Stimulated activated naive CD8-positive, alpha-beta T cell treated with anti-CD3 and anti-CD28 coated beads, Interleukin-15, Interleukin-2, amounts not matched to agents 100 ng/mL and 50 ng/mL, for 24 hours (primary cell): Measurements from ENCODE around the gene GABPB2.
A peak's percentile ranks its signal among the peaks of the same experiment; 100 is the strongest.

Experiments
- H3K27ac Mint-ChIP-seq: one replicate; pipeline ENCODE4 v1.8.0; 2021; ENCODE audit warnings: mild to moderate bottlenecking, mixed read lengths
- H3K27me3 Mint-ChIP-seq: one replicate; pipeline ENCODE4 v1.8.0; 2021; ENCODE audit warnings: mixed read lengths
- H3K36me3 Mint-ChIP-seq: one replicate; pipeline ENCODE4 v1.8.0; 2021; ENCODE audit warnings: low read depth, mixed read lengths
- H3K4me1 Mint-ChIP-seq: one replicate; pipeline ENCODE4 v1.8.0; 2021; ENCODE audit warnings: low read depth, mixed read lengths
- H3K4me3 Mint-ChIP-seq: one replicate; pipeline ENCODE4 v1.8.0; 2021; ENCODE audit warnings: mild to moderate bottlenecking, mixed read lengths
- H3K9me3 Mint-ChIP-seq: one replicate; pipeline ENCODE4 v1.8.0; 2021; ENCODE audit warnings: mixed read lengths

Gene GABPB2

GRCh38 chr1:151134396-151134795, 63.8 kb downstream of the GABPB2 start:
- no peaks in the 10 kb centered on the region for H3K27me3 Mint-ChIP-seq
- no peaks in the 10 kb centered on the region for H3K9me3 Mint-ChIP-seq
- peaks cover 15% of the 10 kb centered on the region for H3K4me1 Mint-ChIP-seq
- H3K4me3 Mint-ChIP-seq, result no peak overlapping the region
- no peak overlapping the region for H3K27ac Mint-ChIP-seq
- H3K36me3 Mint-ChIP-seq, result no peaks in the 10 kb centered on the region

GRCh38 chr1:151134991-151135390, 64.4 kb downstream of the GABPB2 start:
- Mint-ChIP-seq H3K4me3 (no peak overlapping the region), H3K27me3 (no peaks in the 10 kb centered on the region), H3K27ac (no peak overlapping the region), H3K4me1 (peaks cover 15% of the 10 kb centered on the region), H3K9me3 (no peaks in the 10 kb centered on the region), H3K36me3 (no peaks in the 10 kb centered on the region)

GRCh38 chr1:151135433-151136385, 65.1 kb downstream of the GABPB2 start:
- no peak overlapping the region for H3K27ac Mint-ChIP-seq
- H3K9me3 Mint-ChIP-seq, result no peaks in the 10 kb centered on the region
- no peaks in the 10 kb centered on the region for H3K36me3 Mint-ChIP-seq
- H3K4me1 Mint-ChIP-seq, result peaks cover 12% of the 10 kb centered on the region
- no peaks in the 10 kb centered on the region for H3K27me3 Mint-ChIP-seq
- H3K4me3 Mint-ChIP-seq, result no peak overlapping the region

GRCh38 chr1:151137789-151138188, 67.2 kb downstream of the GABPB2 start:
- H3K36me3 Mint-ChIP-seq, result no peaks in the 10 kb centered on the region
- H3K9me3 Mint-ChIP-seq, result no peaks in the 10 kb centered on the region
- H3K4me1 Mint-ChIP-seq, result no peaks in the 10 kb centered on the region
- no peaks in the 10 kb centered on the region for H3K27me3 Mint-ChIP-seq
- no peak overlapping the region for H3K27ac Mint-ChIP-seq
- H3K4me3 Mint-ChIP-seq, result no peak overlapping the region

GRCh38 chr1:151142411-151143056, 72.0 kb downstream of the GABPB2 start:
- H3K4me3 Mint-ChIP-seq, result no peak overlapping the region
- peaks cover 5% of the 10 kb centered on the region for H3K27me3 Mint-ChIP-seq
- no peaks in the 10 kb centered on the region for H3K36me3 Mint-ChIP-seq
- H3K9me3 Mint-ChIP-seq, result no peaks in the 10 kb centered on the region
- H3K4me1 Mint-ChIP-seq, result peaks cover 12% of the 10 kb centered on the region
- H3K27ac Mint-ChIP-seq, result no peak overlapping the region

GRCh38 chr1:151143057-151143435, 72.5 kb downstream of the GABPB2 start:
- H3K36me3 Mint-ChIP-seq, result no peaks in the 10 kb centered on the region
- peaks cover 5% of the 10 kb centered on the region for H3K27me3 Mint-ChIP-seq
- no peak overlapping the region for H3K4me3 Mint-ChIP-seq
- H3K9me3 Mint-ChIP-seq, result no peaks in the 10 kb centered on the region
- H3K27ac Mint-ChIP-seq, result no peak overlapping the region
- peaks cover 12% of the 10 kb centered on the region for H3K4me1 Mint-ChIP-seq

- Mint-ChIP-seq H3K27ac (no peak overlapping the region), H3K36me3 (no peaks in the 10 kb centered on the region), H3K4me1 (peaks cover 12% of the 10 kb centered on the region), H3K9me3 (no peaks in the 10 kb centered on the region), H3K27me3 (peaks cover 5% of the 10 kb centered on the region), H3K4me3 (no peak overlapping the region)
These were observed 73.4 kb downstream of the GABPB2 start for GRCh38 chr1:151143986-151144385.

GRCh38 chr1:151144474-151145303, 74.1 kb downstream of the GABPB2 start:
- H3K9me3 Mint-ChIP-seq, result no peaks in the 10 kb centered on the region
- no peak overlapping the region for H3K4me3 Mint-ChIP-seq
- peaks cover 5% of the 10 kb centered on the region for H3K27me3 Mint-ChIP-seq
- H3K27ac Mint-ChIP-seq, result no peak overlapping the region
- no peaks in the 10 kb centered on the region for H3K36me3 Mint-ChIP-seq
- peaks cover 12% of the 10 kb centered on the region for H3K4me1 Mint-ChIP-seq

- peak overlapping the region; percentile 90 for H3K4me3 Mint-ChIP-seq
- H3K27me3 Mint-ChIP-seq, result peaks cover 5% of the 10 kb centered on the region
- peaks cover 12% of the 10 kb centered on the region for H3K4me1 Mint-ChIP-seq
- H3K27ac Mint-ChIP-seq, result no peak overlapping the region
- no peaks in the 10 kb centered on the region for H3K9me3 Mint-ChIP-seq
- no peaks in the 10 kb centered on the region for H3K36me3 Mint-ChIP-seq
These were observed 74.9 kb downstream of the GABPB2 start for GRCh38 chr1:151145304-151146071.

GRCh38 chr1:151146072-151146411, 75.5 kb downstream of the GABPB2 start:
- H3K4me1 Mint-ChIP-seq, result peaks cover 12% of the 10 kb centered on the region
- no peaks in the 10 kb centered on the region for H3K36me3 Mint-ChIP-seq
- H3K4me3 Mint-ChIP-seq, result peak overlapping the region; percentile 90
- H3K27ac Mint-ChIP-seq, result no peak overlapping the region
- H3K27me3 Mint-ChIP-seq, result peaks cover 5% of the 10 kb centered on the region
- no peaks in the 10 kb centered on the region for H3K9me3 Mint-ChIP-seq

- Mint-ChIP-seq H3K4me1 (peaks cover 12% of the 10 kb centered on the region), H3K9me3 (no peaks in the 10 kb centered on the region), H3K36me3 (no peaks in the 10 kb centered on the region), H3K27me3 (peaks cover 5% of the 10 kb centered on the region), H3K27ac (peak within 1 kb of the TSS; percentile 85), H3K4me3 (peak within 1 kb of the TSS; percentile 90)
These were observed 76.0 kb downstream of the GABPB2 start, which contains the start of gene SEMA6C for GRCh38 chr1:151146412-151147131. SEMA6C (minus strand) TSS chr1:151146631; CDS start chr1:151142621, 4,010 bp downstream.

GRCh38 chr1:151147132-151147503, 76.6 kb downstream of the GABPB2 start:
- H3K27ac Mint-ChIP-seq, result peak overlapping the region; percentile 85
- peaks cover 5% of the 10 kb centered on the region for H3K27me3 Mint-ChIP-seq
- peaks cover 12% of the 10 kb centered on the region for H3K4me1 Mint-ChIP-seq
- peak overlapping the region; percentile 90 for H3K4me3 Mint-ChIP-seq
- no peaks in the 10 kb centered on the region for H3K36me3 Mint-ChIP-seq
- H3K9me3 Mint-ChIP-seq, result no peaks in the 10 kb centered on the region

- peaks cover 5% of the 10 kb centered on the region for H3K27me3 Mint-ChIP-seq
- H3K9me3 Mint-ChIP-seq, result no peaks in the 10 kb centered on the region
- H3K4me1 Mint-ChIP-seq, result peaks cover 12% of the 10 kb centered on the region
- H3K36me3 Mint-ChIP-seq, result no peaks in the 10 kb centered on the region
- H3K4me3 Mint-ChIP-seq, result peak overlapping the region; percentile 90
- H3K27ac Mint-ChIP-seq, result no peak overlapping the region
These were observed 77.1 kb downstream of the GABPB2 start for GRCh38 chr1:151147665-151148064.

GRCh38 chr1:151156515-151156819, 85.9 kb downstream of the GABPB2 start, which contains the start of gene TNFAIP8L2:
TNFAIP8L2 (plus strand) TSS chr1:151156649; CDS start chr1:151158698, 2,049 bp downstream.
- Mint-ChIP-seq H3K9me3 (no peaks in the 10 kb centered on the region), H3K27ac (peak within 1 kb of the TSS; percentile 96), H3K4me1 (peaks cover 48% of the 10 kb centered on the region), H3K4me3 (peak within 1 kb of the TSS; percentile 94), H3K36me3 (peaks cover 45% of the 10 kb centered on the region), H3K27me3 (no peaks in the 10 kb centered on the region)
